Breast epithelium (tissue), 3 donors: Measurements from ENCODE around the gene NTRK2.

Experiments used
- CTCF ChIP-seq, 3 donors: fragments of 450-650 bp; IDR thresholded peaks; one replicate each; pipeline ENCODE4 v1.5.1; 2016 to 2017; ENCODE audit warnings: antibody characterized with exemption in 3 of 3, mild to moderate bottlenecking in 3 of 3, moderate library complexity in 3 of 3
- POLR2A ChIP-seq: fragments of 450-650 bp; IDR thresholded peaks from one replicate; pipeline ENCODE4 v1.6.1; 2016; ENCODE audit warnings: antibody characterized with exemption, mild to moderate bottlenecking, moderate library complexity
- POLR2AphosphoS5 ChIP-seq, 3 donors: sonication (generic); formaldehyde crosslinking; IDR thresholded peaks; one replicate each; pipeline ENCODE4 v1.6.1; 2017; ENCODE audit warnings: antibody characterized with exemption in 3 of 3

- TF ChIP-seq POLR2A (no peak), CTCF (IDR thresholded peaks at IDR 0.05) (no peak), POLR2AphosphoS5 (IDR thresholded peaks at IDR 0.05) (no peak)
Measured at GRCh38 chr9:84860249-84861115, 191.0 kb downstream of the NTRK2 start.
